ENCODE results near the gene KYAT1. TPM values are rescaled to one million over a fixed set of nuclear protein-coding genes. Genes with fewer than 3 reads are reported as not detected.

The KYAT1 gene
- total RNA-seq, 1 donor from 2014 or later = 7.1 TPM

- H3K36me3 ChIP-seq = peaks cover 67% of the 10 kb centered on the region
- ATAC-seq = no peak
- intact Hi-C loops (cut with DNase I) = no loop called here
- H3K4me1 ChIP-seq = peaks cover 16% of the 10 kb centered on the region
- H3K27ac ChIP-seq = no peak overlapping the region
- no peaks in the 10 kb centered on the region for H3K9me3 ChIP-seq
- no peak for DNase-seq
- H3K4me3 ChIP-seq = no peak overlapping the region
- TF ChIP-seq, protein P1, sequence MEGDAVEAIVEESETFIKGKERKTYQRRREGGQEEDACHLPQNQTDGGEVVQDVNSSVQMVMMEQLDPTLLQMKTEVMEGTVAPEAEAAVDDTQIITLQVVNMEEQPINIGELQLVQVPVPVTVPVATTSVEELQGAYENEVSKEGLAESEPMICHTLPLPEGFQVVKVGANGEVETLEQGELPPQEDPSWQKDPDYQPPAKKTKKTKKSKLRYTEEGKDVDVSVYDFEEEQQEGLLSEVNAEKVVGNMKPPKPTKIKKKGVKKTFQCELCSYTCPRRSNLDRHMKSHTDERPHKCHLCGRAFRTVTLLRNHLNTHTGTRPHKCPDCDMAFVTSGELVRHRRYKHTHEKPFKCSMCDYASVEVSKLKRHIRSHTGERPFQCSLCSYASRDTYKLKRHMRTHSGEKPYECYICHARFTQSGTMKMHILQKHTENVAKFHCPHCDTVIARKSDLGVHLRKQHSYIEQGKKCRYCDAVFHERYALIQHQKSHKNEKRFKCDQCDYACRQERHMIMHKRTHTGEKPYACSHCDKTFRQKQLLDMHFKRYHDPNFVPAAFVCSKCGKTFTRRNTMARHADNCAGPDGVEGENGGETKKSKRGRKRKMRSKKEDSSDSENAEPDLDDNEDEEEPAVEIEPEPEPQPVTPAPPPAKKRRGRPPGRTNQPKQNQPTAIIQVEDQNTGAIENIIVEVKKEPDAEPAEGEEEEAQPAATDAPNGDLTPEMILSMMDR (IDR thresholded peaks at IDR 0.05) = no peak
- H3K27me3 ChIP-seq (ENCODE audit: low read depth) = no peaks in the 10 kb centered on the region
These were observed 56.8 kb downstream of the KYAT1 start for GRCh38 chr9:128824911-128825310.

- Histone ChIP-seq H3K9me3 (no peaks in the 10 kb centered on the region), H3K27ac (no peak overlapping the region), H3K4me1 (peaks cover 21% of the 10 kb centered on the region), H3K27me3 (ENCODE audit: low read depth) (no peaks in the 10 kb centered on the region), H3K4me3 (no peak overlapping the region), H3K36me3 (peaks cover 67% of the 10 kb centered on the region)
- no peak for DNase-seq
- TF ChIP-seq, protein P1 (IDR thresholded peaks at IDR 0.05) = no peak
- intact Hi-C loops (cut with DNase I) = no loop called here
- ATAC-seq = no peak
These were observed 57.8 kb downstream of the KYAT1 start for GRCh38 chr9:128823903-128824406.

- H3K4me3 ChIP-seq = no peak overlapping the region
- ATAC-seq = no peak
- no peaks in the 10 kb centered on the region for H3K27me3 ChIP-seq (ENCODE audit: low read depth)
- intact Hi-C loops (cut with DNase I) = no loop called here
- TF ChIP-seq, protein P1 (IDR thresholded peaks at IDR 0.05) = no peak
- peaks cover 67% of the 10 kb centered on the region for H3K36me3 ChIP-seq
- no peak for DNase-seq
- H3K9me3 ChIP-seq = no peaks in the 10 kb centered on the region
- no peak overlapping the region for H3K27ac ChIP-seq
- peaks cover 16% of the 10 kb centered on the region for H3K4me1 ChIP-seq
These were observed 58.3 kb downstream of the KYAT1 start for GRCh38 chr9:128823362-128823902.

DNA sequence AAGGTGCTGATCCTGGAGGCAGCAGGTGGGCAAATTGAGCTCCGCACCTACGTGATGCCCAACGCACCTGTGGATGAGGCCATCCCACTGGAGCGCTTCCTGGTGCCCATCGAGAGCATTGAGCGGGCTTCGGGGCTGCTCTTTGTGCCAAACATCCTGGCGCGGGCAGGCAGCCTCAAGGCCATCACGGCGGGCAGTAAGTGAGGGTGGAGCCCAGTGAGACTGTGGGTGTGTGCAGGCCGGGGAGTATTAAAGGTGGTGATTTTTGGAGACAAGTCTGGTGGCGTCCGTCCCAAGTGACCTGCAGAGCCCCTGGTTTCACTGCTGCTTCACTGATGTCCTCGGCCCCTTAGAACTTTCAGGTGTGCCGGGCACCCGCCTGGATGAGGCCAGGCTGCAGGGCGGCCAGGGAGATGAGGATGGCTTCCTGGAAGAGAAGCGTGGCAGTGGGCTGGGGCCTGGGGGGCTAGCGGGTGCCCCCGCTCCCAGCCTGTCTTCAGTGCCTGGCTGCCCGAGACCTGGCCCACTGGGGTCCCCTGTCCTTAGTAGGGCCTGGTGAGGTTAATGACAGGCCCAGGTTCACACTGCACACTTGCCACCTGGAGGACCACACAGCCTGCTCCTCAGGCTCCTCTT is 59.2 kb downstream of the KYAT1 start:
- Histone ChIP-seq H3K9me3 (no peaks in the 10 kb centered on the region), H3K27me3 (ENCODE audit: low read depth) (no peaks in the 10 kb centered on the region), H3K36me3 (peaks cover 67% of the 10 kb centered on the region), H3K27ac (no peak overlapping the region), H3K4me1 (peaks cover 13% of the 10 kb centered on the region), H3K4me3 (no peak overlapping the region)
- ATAC-seq (no peak), DNase-seq (no peak)
- TF ChIP-seq, protein P1 (IDR thresholded peaks at IDR 0.05) = no peak
- intact Hi-C loops (cut with DNase I) = no loop called here

DNA sequence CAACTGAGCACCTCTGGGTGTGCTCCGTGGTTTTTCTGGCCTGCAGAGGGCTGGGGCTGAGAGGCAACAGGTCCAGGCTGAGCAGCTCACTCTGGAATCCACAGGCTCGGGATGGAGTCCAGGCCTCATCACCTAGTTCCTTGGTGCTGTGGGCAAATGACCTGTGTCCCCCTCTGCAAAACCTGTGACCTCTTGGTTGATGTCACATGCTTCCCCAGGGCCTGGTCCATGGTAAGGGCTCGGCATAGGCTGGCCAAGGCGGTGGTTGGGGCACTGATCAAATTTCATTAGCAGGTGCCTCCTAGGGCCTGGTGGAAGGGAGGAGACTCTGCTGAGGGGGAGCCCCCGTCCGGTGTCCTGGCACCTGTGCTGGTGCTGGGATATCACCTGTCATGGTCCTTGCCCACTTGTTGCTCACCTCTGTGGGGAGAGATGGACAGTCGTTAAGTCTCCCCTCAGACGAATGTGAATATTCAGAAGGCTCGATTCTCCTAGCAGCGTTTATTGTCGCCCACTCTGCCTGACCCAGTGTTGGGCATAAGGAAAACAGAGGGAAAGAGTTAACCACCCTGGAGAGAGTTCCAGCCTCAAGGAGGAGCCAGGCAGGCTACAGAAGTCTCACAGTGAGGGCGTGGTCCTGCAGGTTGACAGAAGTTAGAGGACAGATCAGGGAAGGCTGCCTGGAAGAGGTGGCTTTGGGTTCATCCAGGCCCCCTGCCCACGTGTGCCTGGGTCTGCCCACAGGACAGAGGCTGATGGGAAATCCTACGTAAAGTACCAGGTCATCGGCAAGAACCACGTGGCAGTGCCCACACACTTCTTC is 60.0 kb downstream of the KYAT1 start:
- Histone ChIP-seq H3K27ac (no peak overlapping the region), H3K27me3 (ENCODE audit: low read depth) (no peaks in the 10 kb centered on the region), H3K4me1 (peaks cover 13% of the 10 kb centered on the region), H3K4me3 (no peak overlapping the region), H3K9me3 (no peaks in the 10 kb centered on the region), H3K36me3 (peaks cover 61% of the 10 kb centered on the region)
- DNase-seq = no peak
- ATAC-seq = no peak
- intact Hi-C loops (cut with DNase I) = no loop called here
- TF ChIP-seq, protein P1 (IDR thresholded peaks at IDR 0.05) = no peak

Data from lower lobe of right lung (tissue), 2 donors.